G401.6 (cell line): ENCODE measurements around the gene ZNF385B.

Experiments used
- FAIRE-seq: peaks from 2 replicates; lab custom pipeline; 2012; peaks lifted over from hg19 to GRCh38; lab: Jason Lieb, UNC

Gene ZNF385B

DNA sequence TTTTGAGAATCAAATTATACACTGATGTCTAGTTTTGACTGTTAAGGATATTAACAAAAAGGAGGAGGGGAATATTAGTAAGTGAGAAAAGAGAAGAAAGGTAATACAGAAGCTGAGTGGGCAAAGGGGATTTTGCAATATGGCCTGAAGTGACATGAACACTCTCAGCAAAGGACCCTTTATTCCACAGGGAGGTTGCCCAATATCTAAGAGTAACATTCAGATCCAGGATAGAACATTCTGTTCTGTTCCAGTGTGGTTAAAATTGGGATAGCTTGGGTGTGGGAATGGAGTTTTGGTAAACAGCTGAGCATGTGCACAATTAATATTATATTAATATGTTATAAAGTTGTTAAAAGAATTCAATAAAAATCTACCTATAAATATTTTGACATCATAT, 120.1 kb downstream of the ZNF385B start:
- FAIRE-seq, result no peak

DNA sequence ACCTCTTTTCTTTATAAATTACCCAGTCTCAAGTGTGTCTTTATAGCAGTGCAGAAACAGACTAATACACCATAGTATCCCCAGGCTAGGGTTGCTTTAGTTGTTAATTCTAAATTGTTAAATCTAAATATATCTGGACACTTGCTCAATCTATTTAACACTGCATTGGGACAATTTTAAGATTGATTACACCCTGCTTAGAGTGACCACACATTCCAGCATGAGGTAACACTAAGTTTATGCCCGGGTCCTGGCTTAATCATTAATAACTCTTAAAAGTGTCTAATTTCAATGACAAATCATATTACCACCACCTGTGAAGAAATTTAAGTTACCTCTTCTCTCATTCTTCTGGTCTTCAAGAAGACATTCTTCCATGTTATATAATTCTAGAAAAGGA, 131.4 kb downstream of the ZNF385B start:
- FAIRE-seq, result no peak

DNA sequence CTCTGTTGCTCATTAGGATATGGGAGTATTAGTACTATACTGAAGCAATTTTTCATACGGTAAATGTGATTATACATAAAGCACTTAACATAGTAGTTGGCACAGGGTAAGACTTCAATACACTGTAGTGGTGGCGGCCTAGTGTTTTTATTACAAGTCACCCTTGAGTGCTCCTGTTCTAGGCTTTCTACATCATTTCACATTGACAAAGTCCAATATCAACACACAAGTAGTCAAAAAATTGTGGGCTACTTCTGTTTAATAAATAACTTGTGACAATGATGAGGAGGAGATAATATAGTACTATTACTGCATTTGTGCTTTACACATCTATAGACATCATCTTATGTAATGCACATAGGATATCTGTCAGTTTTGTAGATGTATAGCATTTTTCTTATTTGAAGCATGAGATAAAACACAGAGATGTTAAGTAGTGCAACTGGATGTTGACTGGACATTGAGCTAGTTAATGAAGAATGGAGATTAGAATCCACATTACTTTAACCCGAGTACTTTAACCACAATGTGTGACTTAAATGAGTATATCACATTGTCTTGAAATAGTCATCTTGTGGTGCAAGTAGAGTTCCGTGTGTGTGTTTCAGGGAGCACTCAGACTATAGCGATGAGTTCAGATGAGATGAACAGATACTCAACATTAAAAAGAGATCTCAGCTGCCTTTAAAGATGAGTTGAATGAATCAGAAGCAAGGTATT, 134.8 kb downstream of the ZNF385B start:
- FAIRE-seq, result no peak

DNA sequence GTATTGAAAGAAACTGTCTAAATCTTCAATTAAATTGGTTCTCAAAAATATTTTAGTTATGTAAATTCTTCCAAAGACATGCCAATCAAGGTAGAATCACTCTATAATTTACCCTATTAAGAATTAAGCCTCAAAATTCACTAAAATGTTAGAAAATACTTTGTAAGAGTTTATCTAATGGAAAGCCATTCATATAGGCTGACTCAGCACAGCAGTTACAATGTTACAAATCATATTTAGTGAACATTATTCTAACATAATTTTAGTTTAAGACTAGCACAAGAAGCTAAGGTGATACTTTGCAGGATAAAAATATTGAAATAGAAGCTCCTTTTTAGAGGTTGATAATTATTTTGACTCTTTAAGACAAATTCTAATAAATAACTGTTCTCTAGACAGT, 137.0 kb downstream of the ZNF385B start:
- FAIRE-seq, result no peak

DNA sequence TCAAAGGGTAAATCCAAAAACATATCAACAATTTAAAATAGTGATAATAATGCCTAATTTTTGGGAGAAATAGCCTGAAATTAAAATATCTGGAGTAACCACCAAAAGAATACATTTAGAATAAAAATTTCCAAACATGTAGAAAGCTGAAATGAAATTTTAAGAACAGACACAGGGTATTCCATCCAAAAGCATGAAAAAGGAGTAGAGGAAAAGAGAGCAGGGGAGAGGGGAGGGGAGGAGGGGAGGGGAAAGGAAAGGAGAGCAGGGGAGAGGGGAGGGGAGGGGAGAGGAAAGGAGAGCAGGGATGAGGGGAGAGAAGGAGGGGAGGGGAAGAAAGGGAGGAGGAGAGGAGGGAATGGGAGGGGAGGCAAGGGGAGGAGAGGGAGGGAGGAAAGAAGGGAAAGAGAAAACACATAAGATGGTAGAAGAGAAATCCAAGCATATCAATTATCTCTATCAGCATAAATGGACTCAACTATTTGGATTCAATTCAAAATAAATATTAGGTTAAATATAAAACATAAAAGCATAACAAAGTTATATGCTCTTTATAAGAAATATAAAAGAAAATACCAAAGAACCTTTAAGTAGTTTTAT, 141.1 kb downstream of the ZNF385B start:
- FAIRE-seq, result no peak

DNA sequence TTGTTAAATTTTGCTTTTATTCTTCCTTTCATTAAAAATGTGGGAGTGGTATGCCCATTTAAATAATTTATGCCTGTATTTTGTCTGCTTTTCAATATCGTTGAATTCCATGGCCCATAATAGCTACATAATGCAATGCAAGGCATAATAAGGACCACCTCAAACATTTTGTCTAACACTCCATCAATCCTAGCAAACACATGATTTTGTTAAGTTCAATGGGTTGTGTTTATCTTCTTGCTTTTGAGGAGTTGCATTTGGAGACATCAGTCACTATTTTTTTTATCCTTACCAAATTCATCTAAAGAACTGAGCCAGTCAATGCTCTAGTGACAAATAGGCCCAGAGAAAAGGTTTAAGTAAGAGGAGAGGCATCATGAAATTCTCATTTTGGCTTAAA, 145.5 kb downstream of the ZNF385B start:
- FAIRE-seq, result no peak

DNA sequence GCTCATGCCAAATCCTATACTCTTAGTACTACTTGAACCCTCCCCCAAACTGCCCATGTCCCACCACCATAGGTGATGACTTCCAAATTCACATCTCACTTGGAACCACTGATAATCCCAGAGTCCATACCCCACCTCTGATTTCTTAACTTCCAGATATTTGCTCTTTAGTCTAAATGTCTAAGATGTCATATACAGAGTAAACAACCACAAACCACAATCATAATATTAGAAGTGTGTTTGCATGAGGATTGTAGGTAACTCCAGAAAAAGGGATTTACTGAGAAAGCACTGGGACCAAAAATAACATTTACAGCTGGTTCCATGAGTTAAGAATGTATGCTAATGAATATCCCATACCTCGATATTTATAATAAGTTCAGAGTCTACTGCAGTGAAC, 146.2 kb downstream of the ZNF385B start:
- no peak for FAIRE-seq

DNA sequence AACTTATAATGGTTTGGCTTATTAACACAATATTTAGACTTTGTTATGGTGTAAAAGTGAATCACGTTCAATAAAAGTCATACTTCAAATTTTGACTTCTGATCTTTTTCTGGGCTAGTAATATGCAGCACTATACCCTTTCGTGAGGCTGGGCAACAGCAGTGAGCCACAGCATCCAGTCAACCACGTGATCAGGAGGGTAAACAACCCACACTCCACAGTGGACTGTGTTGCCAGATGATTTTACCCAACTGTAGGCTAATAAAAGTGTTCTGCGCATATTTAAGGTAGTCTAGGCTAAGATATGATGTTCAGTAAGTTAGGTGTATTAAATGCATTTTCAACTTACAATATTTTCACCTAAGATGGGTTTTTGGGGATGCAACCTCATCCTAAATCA, 148.6 kb downstream of the ZNF385B start:
- FAIRE-seq, result no peak

DNA sequence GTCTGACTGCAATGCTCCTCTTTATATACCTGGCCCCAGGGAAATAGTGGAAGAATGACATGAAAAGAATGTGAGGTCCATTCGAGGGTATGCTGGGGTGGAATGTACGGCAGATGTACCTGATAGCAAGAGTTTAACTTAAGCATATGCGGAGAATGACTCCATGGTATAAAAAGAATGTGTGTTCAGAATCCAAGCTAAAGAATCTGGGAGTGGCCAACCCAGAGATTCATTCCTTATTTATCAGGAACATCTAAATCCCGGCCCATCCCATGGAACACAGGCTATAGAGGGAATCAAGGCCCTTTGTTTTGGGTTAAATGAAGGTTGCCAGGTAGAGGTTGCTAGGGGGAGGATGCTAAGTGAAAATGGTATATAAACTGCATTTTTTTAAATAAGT, 150.0 kb downstream of the ZNF385B start:
- no peak for FAIRE-seq

DNA sequence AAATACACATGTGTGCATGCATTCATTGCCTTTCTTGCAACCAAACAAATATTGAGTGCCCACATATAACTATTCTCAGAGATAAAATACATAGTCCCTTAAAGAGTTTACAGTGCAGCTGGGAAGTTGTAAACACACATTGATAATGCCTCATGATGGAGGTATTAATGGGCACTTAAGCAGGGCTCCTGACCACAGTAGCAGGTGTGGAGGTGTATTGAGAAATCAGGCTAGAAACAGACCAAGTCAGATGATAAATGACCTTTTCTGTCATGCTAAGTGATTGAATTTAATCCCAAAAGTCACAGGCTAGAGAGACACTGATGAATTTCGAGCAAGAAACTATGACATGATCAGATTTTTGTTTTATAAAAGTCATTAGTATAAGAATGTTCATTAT, 157.7 kb downstream of the ZNF385B start:
- FAIRE-seq, result no peak

DNA sequence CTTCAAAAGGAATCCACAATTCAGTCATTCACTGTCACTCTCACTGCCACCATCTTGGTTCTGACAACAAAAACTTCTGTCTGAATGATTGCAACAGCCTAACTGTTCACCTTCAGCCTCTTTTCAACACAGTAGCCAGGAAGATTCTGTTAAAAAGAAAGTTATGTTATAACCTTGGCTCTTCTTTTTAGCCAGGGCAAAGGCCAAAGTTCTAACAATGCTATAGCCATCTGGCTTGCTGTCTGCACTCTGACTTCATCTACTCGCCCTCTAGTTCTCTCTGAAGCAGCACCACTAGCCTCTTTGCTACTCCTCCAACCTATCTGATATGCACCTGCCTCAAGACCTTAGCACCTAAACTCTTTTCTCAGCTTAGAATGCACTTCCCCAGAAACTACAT, 158.5 kb downstream of the ZNF385B start:
- no peak for FAIRE-seq

DNA sequence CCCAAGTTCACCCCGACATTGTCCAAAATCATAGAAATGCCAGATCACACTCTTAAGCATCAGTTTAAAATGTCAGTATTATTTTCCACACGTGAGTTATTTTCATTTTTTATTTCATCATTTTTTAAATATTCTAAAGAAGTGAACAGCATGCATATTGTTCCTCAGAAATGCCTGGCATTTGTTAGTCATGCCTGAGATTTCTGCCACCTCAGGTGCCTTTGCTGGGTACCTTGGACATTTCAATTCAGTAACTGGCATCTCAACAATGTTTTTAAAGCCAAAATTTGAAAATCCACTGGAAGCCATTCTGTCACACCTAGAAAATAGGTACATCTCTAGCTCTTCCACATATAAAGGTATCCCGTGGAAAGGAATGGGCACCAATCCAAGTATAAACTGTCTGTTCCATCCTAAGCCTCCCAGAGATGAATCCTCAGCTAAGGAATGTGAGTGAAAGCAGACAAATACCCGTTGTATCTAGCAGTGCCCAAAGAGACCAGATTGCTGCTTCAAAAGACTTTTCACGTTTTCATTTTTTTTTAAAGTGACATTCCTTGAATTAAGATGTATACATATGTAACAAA, 159.8 kb downstream of the ZNF385B start:
- no peak for FAIRE-seq

DNA sequence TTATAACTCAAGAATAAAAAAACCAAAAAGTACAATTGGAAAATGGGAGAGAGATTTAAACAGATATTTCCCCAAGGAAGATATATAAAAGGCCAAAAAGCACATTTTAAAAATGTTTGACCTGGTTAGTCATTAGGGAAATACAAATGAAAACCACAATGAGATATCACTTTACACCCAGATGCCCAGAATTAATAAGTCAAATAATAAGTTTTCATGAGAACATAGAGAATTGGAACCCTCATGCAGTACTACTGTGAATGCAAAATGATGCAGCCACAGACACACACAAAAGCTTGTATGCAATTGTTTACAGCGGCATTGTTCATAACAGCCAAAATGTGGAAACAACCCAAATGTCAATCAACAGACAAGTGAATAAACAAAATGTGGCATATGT, 165.9 kb downstream of the ZNF385B start:
- FAIRE-seq, result no peak

DNA sequence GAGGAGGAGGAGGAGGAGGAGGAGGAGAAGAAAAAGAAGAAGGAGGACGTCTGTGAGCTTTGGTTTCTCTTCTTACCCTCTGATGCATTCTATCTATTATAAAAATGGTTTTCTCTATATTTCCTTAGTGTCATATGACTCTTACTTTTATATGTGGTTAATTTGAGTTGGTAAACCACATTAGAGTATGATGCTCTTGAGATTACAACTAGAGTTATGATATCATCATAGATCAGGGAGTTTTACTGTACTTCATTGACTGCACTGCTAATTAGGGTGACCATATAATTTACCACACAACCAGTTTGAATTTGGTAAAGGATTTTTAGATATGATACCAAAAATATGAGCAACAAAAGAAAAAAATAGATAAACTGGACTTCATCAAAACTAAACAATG, 166.4 kb downstream of the ZNF385B start:
- no peak for FAIRE-seq

DNA sequence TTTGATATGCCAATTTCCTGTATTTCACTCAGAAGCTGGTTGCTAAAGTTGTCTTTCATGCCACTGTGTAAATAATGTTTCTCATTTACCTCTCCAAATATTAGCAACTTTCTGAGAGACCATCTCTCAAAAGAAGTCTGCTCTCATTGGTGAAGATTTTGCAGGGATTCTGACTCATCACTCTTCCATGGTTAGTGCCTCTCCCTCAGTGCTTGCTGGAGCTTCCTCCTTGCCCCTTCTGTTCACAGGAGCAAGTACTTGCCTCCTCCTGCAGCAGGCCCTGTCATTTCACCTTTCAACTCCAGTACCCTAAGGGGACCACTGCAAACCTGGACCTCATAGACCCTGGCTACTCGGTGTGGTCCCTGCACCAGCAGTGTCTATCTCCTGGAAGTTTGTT, 168.8 kb downstream of the ZNF385B start:
- FAIRE-seq, result no peak

DNA sequence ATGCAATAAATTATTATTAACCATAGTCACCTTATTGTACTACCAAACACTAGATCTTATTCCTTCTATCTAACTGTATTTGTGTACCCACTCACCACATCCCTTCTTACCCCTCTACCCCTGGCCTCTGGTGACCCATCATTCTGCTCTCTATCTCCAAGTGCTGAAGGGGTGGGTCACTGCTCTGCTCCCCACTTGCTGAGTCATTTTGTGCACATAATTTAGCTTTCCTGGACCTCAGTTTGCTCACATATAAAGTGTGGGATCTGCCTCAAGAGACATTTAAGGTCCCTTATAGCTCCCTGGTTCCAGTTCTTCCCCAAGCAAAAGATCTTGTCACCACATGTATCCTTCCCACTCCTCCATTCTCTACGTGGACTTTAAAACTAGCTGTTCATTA, 169.4 kb downstream of the ZNF385B start:
- FAIRE-seq, result no peak

DNA sequence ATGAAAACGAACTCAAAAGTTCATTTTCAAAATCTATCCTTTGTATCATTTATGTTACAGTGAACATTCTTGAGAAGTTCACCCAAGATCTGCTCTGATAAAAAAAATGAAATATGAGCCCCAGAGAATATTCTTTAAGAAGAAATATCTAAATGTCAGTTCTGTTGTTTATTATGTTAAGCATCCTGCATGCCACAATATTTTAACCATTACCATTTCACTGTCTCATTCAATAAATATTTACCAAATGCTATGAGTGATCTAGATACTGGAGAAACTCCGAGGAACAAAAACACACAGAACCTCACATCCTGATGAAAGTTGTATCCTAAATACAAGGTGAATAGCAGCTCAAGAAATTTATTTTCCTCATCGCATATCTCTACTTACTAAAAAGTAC, 170.2 kb downstream of the ZNF385B start:
- no peak for FAIRE-seq

DNA sequence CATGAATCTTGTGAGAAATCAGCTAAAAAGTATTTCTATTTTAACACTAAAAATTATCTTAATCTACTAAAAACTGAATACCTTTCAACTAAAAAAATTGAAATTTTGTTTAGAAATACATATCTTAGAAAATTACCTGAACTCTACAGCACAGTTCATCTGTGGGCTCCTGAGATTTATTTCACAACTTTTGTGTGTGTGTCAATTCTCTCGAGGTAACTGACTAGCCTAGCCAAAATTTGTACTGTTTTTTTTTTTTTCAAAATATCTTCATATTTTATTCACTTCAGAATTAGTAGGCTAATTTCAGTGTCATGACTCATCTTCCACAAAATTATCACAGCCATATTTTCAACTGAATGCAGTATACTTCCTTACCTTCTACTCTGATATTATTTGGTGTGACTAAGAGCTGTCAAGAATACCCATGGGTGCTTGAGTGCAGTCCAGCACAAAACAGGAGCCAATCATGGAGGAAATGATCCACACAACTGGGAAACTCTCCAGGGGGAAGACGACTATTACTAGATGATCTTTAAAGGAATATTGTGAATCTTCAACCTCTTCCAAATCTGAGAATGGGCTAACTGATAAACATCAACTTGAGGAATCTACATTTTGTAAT, 174.6 kb downstream of the ZNF385B start:
- FAIRE-seq, result no peak

DNA sequence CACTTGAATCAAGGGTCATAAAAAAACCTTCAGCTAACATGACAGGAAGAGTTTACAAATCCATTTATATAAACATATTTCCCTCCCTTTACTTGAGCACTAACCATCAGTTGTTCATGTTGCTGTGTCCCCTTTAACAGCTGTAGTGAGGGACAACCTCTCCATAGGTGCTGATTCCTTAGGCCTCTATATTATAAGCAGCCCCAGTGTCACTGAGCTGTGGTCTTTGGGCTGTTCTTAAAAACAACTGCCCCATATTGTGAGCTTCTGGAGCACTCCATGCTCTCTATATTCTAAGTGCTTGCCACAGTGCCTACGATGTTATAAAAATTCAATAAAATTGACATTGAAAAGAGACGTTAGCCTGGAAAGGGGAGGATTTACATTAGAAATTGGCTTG, 175.3 kb downstream of the ZNF385B start:
- FAIRE-seq, result no peak

DNA sequence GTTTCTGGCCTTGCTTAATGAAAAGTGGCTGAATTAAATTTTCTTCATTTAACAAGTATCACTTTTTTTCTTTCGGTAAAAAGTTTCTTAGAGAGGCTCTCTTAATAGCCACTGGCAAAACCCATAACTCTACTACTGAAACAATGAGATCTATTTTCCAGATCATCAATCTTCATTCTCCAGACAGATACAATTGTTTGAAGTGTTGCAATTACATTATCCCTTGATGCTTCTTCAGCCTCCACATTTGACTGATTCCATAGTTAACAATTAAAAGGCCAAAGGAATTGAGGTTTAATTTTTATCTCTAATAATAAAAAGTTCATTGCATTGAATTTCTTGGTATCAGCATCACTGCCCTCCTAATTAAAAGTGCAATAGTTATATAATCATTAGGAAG, 176.3 kb downstream of the ZNF385B start:
- FAIRE-seq, result no peak

DNA sequence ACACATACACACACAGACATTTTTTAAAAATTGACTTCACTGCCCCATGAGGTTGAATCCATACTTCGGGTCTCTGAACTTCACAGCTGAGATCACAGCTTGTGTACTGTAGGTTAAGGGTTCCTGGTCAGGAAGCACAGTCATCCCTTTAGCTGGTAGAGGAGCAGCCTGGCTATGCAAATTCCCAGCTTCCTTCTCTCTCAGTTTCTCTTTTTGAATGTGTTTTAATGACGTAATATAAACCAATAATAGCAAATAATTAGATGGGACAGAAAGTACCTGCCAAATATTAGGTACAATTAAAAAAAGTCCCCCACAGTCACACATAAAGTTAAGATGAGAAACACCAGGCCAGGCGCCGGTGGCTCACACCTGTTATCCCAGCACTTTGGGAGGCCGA, 178.7 kb downstream of the ZNF385B start:
- no peak for FAIRE-seq

DNA sequence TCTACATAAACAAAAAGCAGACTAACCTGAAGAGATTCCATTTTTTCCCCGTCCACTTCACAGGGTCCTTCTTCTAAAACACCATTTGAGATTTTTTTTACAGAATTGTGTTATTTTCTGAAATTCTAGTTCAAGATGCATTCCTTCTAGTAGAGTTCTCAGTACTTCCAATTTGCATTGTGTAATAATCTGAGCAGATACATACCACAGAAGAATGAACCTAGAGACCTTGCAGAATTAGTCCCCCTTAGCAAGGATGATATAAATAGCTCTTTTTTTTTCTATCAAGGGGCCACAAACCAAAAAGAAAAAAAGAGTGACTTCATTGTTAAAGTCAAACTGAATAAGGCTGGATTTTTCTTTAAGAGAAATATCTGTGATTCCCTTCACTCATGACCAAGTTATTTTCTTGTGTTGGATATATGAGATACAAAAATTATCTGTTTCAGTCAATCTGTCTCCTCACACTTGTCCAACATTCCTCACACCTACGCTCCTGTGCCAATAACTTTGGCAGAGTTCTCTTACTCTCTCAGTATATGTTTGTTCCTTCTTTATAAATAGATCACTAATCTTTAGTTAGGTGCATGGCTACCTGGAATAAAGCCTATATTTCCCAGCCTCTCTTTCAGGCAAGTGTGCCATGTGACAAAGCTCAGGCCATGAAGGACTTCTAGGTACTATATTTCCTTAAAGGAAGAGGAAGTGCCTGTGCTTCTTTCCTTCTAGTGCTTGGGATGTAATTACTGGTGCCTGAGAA, 183.5 kb downstream of the ZNF385B start:
- no peak for FAIRE-seq
